Measurements from ENCODE around the gene MARK1.

MARK1 gene

DNA sequence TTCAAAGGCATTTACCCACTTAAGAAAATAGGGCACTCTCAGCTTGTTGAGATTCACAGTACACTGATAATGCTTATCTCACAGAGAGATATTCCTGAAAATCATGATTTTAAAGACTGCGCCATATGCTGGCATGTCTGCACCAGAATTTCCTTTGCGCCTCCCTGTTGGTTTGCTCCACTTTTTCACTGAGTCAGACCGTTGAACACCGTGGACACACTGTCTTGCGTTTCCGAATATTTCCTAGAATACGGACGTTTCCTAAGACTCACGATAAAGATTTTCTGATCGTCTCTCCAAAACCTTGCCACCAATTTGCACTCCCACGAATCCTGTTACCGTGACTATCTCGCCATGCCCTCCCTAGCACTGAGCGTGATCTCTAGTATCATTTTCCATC lies 161.7 kb downstream of the MARK1 start:
- in situ Hi-C loops (cut with HindIII; ENCODE audit: low sequenced_read_pairs) = no loop called here
- peak overlapping the region; percentile 47 for H3K4me3 ChIP-seq (ENCODE audit: low read depth, low read length)
- DNase-seq (ENCODE audit: low read depth, low spot score) = no peak
- TF ChIP-seq, protein P1, sequence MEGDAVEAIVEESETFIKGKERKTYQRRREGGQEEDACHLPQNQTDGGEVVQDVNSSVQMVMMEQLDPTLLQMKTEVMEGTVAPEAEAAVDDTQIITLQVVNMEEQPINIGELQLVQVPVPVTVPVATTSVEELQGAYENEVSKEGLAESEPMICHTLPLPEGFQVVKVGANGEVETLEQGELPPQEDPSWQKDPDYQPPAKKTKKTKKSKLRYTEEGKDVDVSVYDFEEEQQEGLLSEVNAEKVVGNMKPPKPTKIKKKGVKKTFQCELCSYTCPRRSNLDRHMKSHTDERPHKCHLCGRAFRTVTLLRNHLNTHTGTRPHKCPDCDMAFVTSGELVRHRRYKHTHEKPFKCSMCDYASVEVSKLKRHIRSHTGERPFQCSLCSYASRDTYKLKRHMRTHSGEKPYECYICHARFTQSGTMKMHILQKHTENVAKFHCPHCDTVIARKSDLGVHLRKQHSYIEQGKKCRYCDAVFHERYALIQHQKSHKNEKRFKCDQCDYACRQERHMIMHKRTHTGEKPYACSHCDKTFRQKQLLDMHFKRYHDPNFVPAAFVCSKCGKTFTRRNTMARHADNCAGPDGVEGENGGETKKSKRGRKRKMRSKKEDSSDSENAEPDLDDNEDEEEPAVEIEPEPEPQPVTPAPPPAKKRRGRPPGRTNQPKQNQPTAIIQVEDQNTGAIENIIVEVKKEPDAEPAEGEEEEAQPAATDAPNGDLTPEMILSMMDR (IDR thresholded peaks at IDR 0.05; ENCODE audit: low read depth, low read length) = no peak

DNA sequence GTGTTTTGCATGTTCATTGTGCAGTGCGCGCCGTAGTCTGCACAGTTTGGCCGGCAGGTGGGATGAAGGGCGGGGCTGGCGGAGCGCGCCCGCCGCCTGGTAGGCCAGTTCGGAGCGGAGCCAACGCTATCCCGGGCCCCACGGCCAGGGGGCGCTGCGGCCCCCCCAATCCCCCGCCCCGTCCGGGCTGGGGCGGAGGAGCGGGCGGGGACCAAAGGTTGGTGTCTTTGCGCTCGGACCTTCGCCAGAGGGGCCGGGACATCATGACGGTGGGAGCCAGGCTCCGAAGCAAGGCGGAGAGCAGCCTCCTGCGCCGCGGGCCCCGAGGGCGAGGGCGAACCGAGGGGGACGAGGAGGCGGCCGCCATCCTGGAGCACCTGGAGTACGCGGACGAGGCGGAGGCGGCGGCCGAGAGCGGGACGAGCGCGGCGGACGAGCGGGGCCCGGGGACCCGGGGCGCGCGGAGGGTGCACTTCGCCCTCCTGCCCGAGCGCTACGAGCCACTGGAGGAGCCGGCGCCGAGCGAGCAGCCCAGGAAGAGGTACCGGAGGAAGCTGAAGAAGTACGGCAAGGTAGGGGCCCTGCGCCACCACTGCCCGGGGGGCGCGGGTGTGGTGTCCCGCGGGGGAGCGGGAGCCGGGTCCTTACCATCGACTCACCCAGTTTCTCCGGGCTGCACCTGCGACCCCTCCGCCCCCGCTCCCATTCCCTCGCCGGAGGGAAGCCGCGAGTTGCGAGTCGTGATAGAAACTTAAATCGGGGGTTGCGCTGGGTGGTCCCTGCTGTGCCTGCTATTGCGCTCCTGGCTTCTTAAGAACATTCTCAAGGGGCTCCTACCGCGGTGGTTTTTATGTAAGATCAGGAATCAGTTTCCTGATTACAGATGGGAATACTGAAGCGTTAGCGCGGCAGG lies 162.5 kb downstream of the MARK1 start, which contains the start of gene C1orf115:
C1orf115 (plus strand) TSS at position 224 of the 913 bp plus-strand sequence; CDS start at position 264, 40 bp downstream.
- in situ Hi-C loops (cut with HindIII; ENCODE audit: low sequenced_read_pairs) = no loop called here
- DNase-seq (ENCODE audit: low read depth, low spot score) = peak; percentile 40
- peak within 1 kb of the TSS; percentile 47 for H3K4me3 ChIP-seq (ENCODE audit: low read depth, low read length)
- TF ChIP-seq, protein P1 (IDR thresholded peaks at IDR 0.05; ENCODE audit: low read depth, low read length) = peak; percentile 84

DNA sequence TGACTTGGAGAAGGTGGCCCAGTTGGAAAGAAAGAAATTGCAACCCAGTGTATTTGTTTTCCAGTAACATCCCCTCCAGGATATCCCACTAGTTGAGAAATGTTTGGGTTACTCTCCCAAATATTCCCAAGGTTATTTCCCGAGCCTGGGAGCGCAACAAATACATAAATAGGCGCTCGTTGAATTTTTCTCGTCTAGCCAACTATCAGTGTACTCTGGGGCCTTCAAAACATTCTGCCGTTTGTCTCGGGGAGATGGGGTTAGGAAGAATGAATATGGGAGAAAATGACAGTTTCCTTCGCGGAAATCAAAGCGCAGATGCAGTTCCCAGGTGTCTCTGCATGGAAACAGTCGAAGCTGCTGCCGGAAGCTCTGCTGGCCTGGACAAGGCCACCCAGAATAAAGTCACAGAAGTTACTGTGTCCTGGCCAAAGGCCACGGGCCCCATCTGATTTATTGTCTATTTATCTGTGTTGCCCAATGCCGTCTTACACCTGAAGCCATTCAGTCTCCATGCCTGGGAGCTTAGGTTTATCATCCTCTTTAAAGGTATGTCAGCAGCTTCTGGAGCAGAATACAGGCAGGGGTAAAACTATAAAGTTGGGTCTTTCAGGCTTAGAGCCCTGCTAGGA lies 163.2 kb downstream of the MARK1 start:
- no peak for DNase-seq (ENCODE audit: low read depth, low spot score)
- in situ Hi-C loops (cut with HindIII; ENCODE audit: low sequenced_read_pairs) = no loop called here
- no peak overlapping the region for H3K4me3 ChIP-seq (ENCODE audit: low read depth, low read length)
- TF ChIP-seq, protein P1 (IDR thresholded peaks at IDR 0.05; ENCODE audit: low read depth, low read length) = no peak

DNA sequence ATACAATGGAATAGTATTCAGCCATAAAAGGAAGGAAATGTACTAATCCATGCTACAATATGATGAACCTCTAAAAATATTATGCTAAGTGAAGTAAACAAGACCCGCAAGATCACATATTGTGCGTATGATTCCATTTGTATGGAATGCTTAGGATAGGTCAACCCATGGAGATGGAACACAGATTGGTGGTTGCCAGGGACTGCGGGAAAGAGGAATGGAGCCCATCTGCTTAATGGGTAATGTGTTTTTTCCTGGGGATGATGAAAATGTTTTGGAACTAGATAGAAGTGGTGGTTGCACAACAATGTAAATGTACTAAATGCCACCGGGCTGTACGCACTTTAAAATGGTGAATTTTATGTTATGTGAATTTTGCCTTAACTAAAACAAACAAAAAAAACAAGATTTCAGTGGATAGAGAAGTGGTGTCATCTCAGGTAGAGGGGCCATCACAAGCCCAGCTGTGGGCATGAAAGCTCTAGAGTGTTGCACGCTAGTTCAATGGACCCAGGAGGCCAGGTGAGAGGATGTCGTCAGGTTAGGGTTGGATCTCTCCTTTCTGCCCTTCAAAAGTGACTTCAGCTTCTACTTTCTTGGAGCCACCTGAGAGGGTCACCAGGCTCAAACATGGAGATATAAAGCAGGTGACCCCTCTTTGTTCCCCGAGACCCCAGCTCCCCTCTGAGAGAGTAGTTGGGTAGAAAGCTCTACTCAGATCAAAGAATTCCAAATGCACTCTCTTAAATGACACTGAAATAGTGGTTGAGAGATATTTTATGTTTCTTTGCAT lies 164.7 kb downstream of the MARK1 start:
- TF ChIP-seq, protein P1 (IDR thresholded peaks at IDR 0.05; ENCODE audit: low read depth, low read length) = no peak
- in situ Hi-C loops (cut with HindIII; ENCODE audit: low sequenced_read_pairs) = no loop called here
- no peak for DNase-seq (ENCODE audit: low read depth, low spot score)
- no peak overlapping the region for H3K4me3 ChIP-seq (ENCODE audit: low read depth, low read length)

DNA sequence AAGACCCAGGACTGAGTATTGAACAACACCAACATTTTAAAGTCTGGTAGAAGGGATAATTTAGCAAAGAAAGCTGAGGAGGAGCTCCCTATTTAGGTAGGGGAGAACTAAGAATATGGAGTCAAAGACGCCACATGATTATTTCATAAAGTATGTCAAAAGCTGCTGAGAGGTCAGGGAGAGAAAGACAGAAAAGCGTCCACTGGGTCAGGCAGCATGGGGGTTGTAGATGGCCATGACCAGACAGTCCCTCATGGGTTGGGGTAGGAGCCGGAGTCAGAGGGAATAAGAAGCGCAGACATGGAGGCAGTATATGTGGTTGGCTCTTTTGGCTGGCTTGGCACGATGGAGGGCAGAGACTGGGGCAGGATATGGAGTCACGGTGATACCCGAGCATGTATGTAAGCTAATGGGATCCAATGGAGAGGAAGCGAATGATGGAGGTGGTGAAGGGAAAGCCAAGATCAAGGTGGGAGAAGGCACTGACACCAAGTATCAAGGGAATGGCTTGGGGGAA lies 167.0 kb downstream of the MARK1 start:
- H3K4me3 ChIP-seq (ENCODE audit: low read depth, low read length) = no peak overlapping the region
- TF ChIP-seq, protein P1 (IDR thresholded peaks at IDR 0.05; ENCODE audit: low read depth, low read length) = no peak
- no peak for DNase-seq (ENCODE audit: low read depth, low spot score)
- in situ Hi-C loops (cut with HindIII; ENCODE audit: low sequenced_read_pairs) = no loop called here

DNA sequence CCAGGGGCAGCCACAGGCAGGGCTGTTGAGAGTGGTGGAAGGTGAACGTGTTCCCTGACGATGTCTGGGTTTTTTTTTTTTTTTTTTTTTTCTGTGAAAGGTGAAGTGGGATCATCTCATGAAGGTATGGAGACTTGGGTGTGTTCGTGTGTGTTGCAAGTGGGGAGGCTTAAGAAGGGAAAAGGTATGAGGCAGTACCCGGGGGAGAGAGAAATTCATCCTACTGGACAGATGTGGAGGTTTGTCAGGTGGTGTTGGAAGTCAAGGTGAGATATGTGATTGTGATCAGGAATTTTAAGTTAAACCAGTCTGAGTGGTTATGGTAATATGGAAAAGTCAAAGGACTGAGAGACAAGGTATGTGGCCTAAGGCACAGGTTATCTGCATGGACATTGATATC lies 167.5 kb downstream of the MARK1 start:
- DNase-seq (ENCODE audit: low read depth, low spot score) = no peak
- TF ChIP-seq, protein P1 (IDR thresholded peaks at IDR 0.05; ENCODE audit: low read depth, low read length) = no peak
- H3K4me3 ChIP-seq (ENCODE audit: low read depth, low read length) = no peak overlapping the region
- in situ Hi-C loops (cut with HindIII; ENCODE audit: low sequenced_read_pairs) = no loop called here

Measured in astrocyte of the spinal cord (primary cell).